Measurements from ENCODE around the gene RASGRP3.

The RASGRP3 gene

GRCh38 chr2:33492399-33493134 is 16.1 kb downstream of the RASGRP3 start:
- no peak for DNase-seq (ENCODE audit: low spot score)

GRCh38 chr2:33494155-33494779 is 17.8 kb downstream of the RASGRP3 start:
- no peak for DNase-seq (ENCODE audit: low spot score)

- DNase-seq (ENCODE audit: low spot score) = no peak
Measured at GRCh38 chr2:33494877-33495641, 18.6 kb downstream of the RASGRP3 start.

GRCh38 chr2:33495683-33496082 is 19.2 kb downstream of the RASGRP3 start:
- no peak for DNase-seq (ENCODE audit: low spot score)

- DNase-seq (ENCODE audit: low spot score) = peak; percentile 51
Measured at GRCh38 chr2:33496150-33496549, 19.7 kb downstream of the RASGRP3 start.

GRCh38 chr2:33496726-33497125 is 20.3 kb downstream of the RASGRP3 start:
- DNase-seq (ENCODE audit: low spot score) = no peak

- DNase-seq (ENCODE audit: low spot score) = no peak
Measured at GRCh38 chr2:33497221-33497650, 20.8 kb downstream of the RASGRP3 start.

- no peak for DNase-seq (ENCODE audit: low spot score)
Measured at GRCh38 chr2:33498291-33498956, 22.0 kb downstream of the RASGRP3 start.

GRCh38 chr2:33500177-33500576 is 23.7 kb downstream of the RASGRP3 start:
- no peak for DNase-seq (ENCODE audit: low spot score)

- no peak for DNase-seq (ENCODE audit: low spot score)
Measured at GRCh38 chr2:33502025-33502424, 25.6 kb downstream of the RASGRP3 start.

GRCh38 chr2:33503002-33503401 is 26.6 kb downstream of the RASGRP3 start:
- DNase-seq (ENCODE audit: low spot score) = no peak

GRCh38 chr2:33505966-33506365 is 29.5 kb downstream of the RASGRP3 start:
- DNase-seq (ENCODE audit: low spot score) = no peak

- no peak for DNase-seq (ENCODE audit: low spot score)
Measured at GRCh38 chr2:33509908-33510585, 33.6 kb downstream of the RASGRP3 start.

- DNase-seq (ENCODE audit: low spot score) = no peak
Measured at GRCh38 chr2:33510586-33510968, 34.1 kb downstream of the RASGRP3 start.

- no peak for DNase-seq (ENCODE audit: low spot score)
Measured at GRCh38 chr2:33511141-33511540, 34.7 kb downstream of the RASGRP3 start.

GRCh38 chr2:33512112-33512511 is 35.7 kb downstream of the RASGRP3 start:
- no peak for DNase-seq (ENCODE audit: low spot score)

- DNase-seq (ENCODE audit: low spot score) = no peak
Measured at GRCh38 chr2:33513480-33513879, 37.0 kb downstream of the RASGRP3 start.

GRCh38 chr2:33516456-33516995 is 40.1 kb downstream of the RASGRP3 start:
- DNase-seq (ENCODE audit: low spot score) = no peak

- DNase-seq (ENCODE audit: low spot score) = no peak
Measured at GRCh38 chr2:33518200-33518599, 41.8 kb downstream of the RASGRP3 start.

GRCh38 chr2:33518929-33519328 is 42.5 kb downstream of the RASGRP3 start:
- DNase-seq (ENCODE audit: low spot score) = no peak

GRCh38 chr2:33521791-33522281 is 45.4 kb downstream of the RASGRP3 start:
- peak; percentile 66 for DNase-seq (ENCODE audit: low spot score)

Measured in GM03348 (cell line).